H1 (cell line): ENCODE data around the gene LAMA3. TPM values are rescaled to one million over a fixed set of nuclear protein-coding genes. Genes with fewer than 3 reads are reported as not detected.

ENCODE experiments used
- CTCF ChIA-PET: fragments of 300-600 bp; sonication (Branson Sonifier 250); formaldehyde crosslinking; loops from one replicate; lab custom pipeline; 2021; ENCODE audit not compliant: partially characterized antibody; lab: Charles Lee
- POLR2A ChIA-PET: fragments of 300-600 bp; sonication (Branson Sonifier 250); formaldehyde crosslinking; loops from one replicate; lab custom pipeline; 2021; ENCODE audit warnings: inconsistent platforms; ENCODE audit not compliant: partially characterized antibody; lab: Charles Lee
- DNase-seq, 2 experiments: peaks; one replicate each; pipeline versions ENCODE4 v3.0.0 to v3.0.0-alpha.2; 2010 to 2022; ENCODE audit warnings: low spot score in 2 of 2, low read depth in 1 of 2, mixed read lengths in 1 of 2
- FAIRE-seq: peaks from 2 replicates; lab custom pipeline; 2011; peaks lifted over from hg19 to GRCh38; lab: Jason Lieb, UNC
- H2AFZ ChIP-seq: 2 replicates; pipeline ENCODE4 v1.8.1; 2012; ENCODE audit warnings: low read length, inconsistent platforms
- H2AK5ac ChIP-seq: 2 replicates; pipeline ENCODE4 v1.6.1; 2013; ENCODE audit warnings: low read depth, low read length
- H2BK120ac ChIP-seq: replicated peaks from 2 replicates; pipeline ENCODE3; 2013; ENCODE audit warnings: low read depth, low read length, inconsistent platforms
- H2BK12ac ChIP-seq: 2 replicates; pipeline ENCODE4 v1.6.1; 2013; ENCODE audit warnings: low read depth, low read length
- H2BK15ac ChIP-seq: 2 replicates; pipeline ENCODE4 v1.6.1; 2013; ENCODE audit warnings: low read length
- H2BK20ac ChIP-seq: 2 replicates; pipeline ENCODE4 v1.6.1; 2013; ENCODE audit warnings: low read length
- H2BK5ac ChIP-seq: 2 replicates; pipeline ENCODE4 v1.6.1; 2013; ENCODE audit warnings: low read depth, low read length
- H3K14ac ChIP-seq: 2 replicates; pipeline ENCODE4 v1.6.1; 2013; ENCODE audit warnings: inconsistent platforms; ENCODE audit not compliant: insufficient read length
- H3K18ac ChIP-seq: 2 replicates; pipeline ENCODE4 v1.6.1; 2013; ENCODE audit warnings: low read length; ENCODE audit errors: extremely low read depth
- H3K23ac ChIP-seq: 2 replicates; pipeline ENCODE4 v1.6.1; 2013; ENCODE audit warnings: inconsistent platforms; ENCODE audit not compliant: insufficient read length
- H3K23me2 ChIP-seq: 2 replicates; pipeline ENCODE4 v1.6.1; 2013; ENCODE audit warnings: low read depth, low read length
- H3K27ac ChIP-seq: 2 replicates; pipeline ENCODE4 v1.6.1; 2011; ENCODE audit warnings: low read depth, low read length, inconsistent platforms
- H3K27me3 ChIP-seq, 4 experiments: replicated peaks in 1 of 4; 1 replicate in 1 of 4; 2 replicates in 3 of 4; pipeline versions ENCODE4 v1.6.1 to v1.8.1; 2011 to 2013; ENCODE audit warnings: low read length in 3 of 4, mild to moderate bottlenecking in 3 of 4, inconsistent platforms in 2 of 4, mixed read lengths in 2 of 4, moderate library complexity in 1 of 4; ENCODE audit not compliant: control insufficient read depth in 3 of 4, insufficient read depth in 3 of 4; ENCODE audit errors: extremely low read depth in 1 of 4
- H3K36me3 ChIP-seq, 4 experiments: 2 replicates each; pipeline versions ENCODE4 v1.6.1 to v1.8.1; 2011 to 2013; ENCODE audit warnings: mild to moderate bottlenecking in 4 of 4, low read length in 3 of 4, moderate library complexity in 2 of 4, control low read depth in 1 of 4, inconsistent platforms in 1 of 4; ENCODE audit not compliant: insufficient read depth in 4 of 4, control insufficient read depth in 2 of 4
- H3K4ac ChIP-seq: replicated peaks from 2 replicates; pipeline ENCODE3; 2013; ENCODE audit warnings: low read length, low read depth, mixed read lengths, inconsistent platforms; ENCODE audit not compliant: insufficient read length
- H3K4me1 ChIP-seq, 4 experiments: replicated peaks in 1 of 4; 1 replicate in 1 of 4; 2 replicates in 3 of 4; pipeline versions ENCODE4 v1.6.1 to v1.8.1; 2011 to 2013; ENCODE audit warnings: low read length in 3 of 4, inconsistent platforms in 2 of 4, mixed read lengths in 1 of 4; ENCODE audit not compliant: insufficient read depth in 4 of 4, control insufficient read depth in 3 of 4
- H3K4me2 ChIP-seq, 2 experiments: 2 replicates each; pipeline versions ENCODE4 v1.6.1 to v1.8.1; 2011 to 2013; ENCODE audit warnings: low read depth in 2 of 2, low read length in 2 of 2, control low read depth in 1 of 2, inconsistent platforms in 1 of 2, mild to moderate bottlenecking in 1 of 2; ENCODE audit not compliant: insufficient read depth in 1 of 2
- H3K4me3 ChIP-seq, 4 experiments: fragments of 200-600, 300-600 bp in 1 of 4; sonication (generic), shearing (Covaris generic), sonication (Bioruptor Twin) in 1 of 4; 2 replicates each; pipeline versions ENCODE4 v1.5.1 to v1.8.1; 2011 to 2016; ENCODE audit warnings: low read length in 4 of 4, low read depth in 3 of 4, control low read depth in 2 of 4, inconsistent platforms in 2 of 4, mild to moderate bottlenecking in 2 of 4, mixed read lengths in 1 of 4, moderate library complexity in 1 of 4; ENCODE audit not compliant: insufficient read depth in 2 of 4; ENCODE audit errors: extremely low read depth in 1 of 4
- H3K56ac ChIP-seq: replicated peaks from 2 replicates; pipeline ENCODE3; 2013; ENCODE audit warnings: low read depth, mild to moderate bottlenecking, mixed read lengths, low read length, inconsistent platforms; ENCODE audit not compliant: insufficient read length
- H3K79me1 ChIP-seq: 2 replicates; pipeline ENCODE4 v1.6.1; 2013; ENCODE audit warnings: low read depth, low read length, control low read depth
- H3K79me2 ChIP-seq, 2 experiments: 2 replicates each; pipeline versions ENCODE4 v1.6.1 to v1.8.1; 2012 to 2013; ENCODE audit warnings: low read length in 2 of 2, mild to moderate bottlenecking in 2 of 2, inconsistent platforms in 1 of 2; ENCODE audit not compliant: insufficient read depth in 2 of 2, control insufficient read depth in 1 of 2
- H3K9ac ChIP-seq, 4 experiments: replicated peaks in 1 of 4; 1 replicate in 1 of 4; 2 replicates in 3 of 4; pipeline versions ENCODE4 v1.6.1 to v1.8.1; 2011 to 2013; ENCODE audit warnings: low read depth in 3 of 4, low read length in 3 of 4, control low read depth in 2 of 4, mild to moderate bottlenecking in 2 of 4, moderate library complexity in 2 of 4, inconsistent platforms in 1 of 4; ENCODE audit errors: extremely low read depth in 1 of 4
- H3K9me3 ChIP-seq, 2 experiments: 2 replicates each; pipeline versions ENCODE4 v1.6.1 to v1.8.1; 2012 to 2013; ENCODE audit warnings: mild to moderate bottlenecking in 2 of 2, moderate library complexity in 2 of 2, control low read depth in 1 of 2, inconsistent platforms in 1 of 2, low read depth in 1 of 2, low read length in 1 of 2, mixed read lengths in 1 of 2; ENCODE audit not compliant: insufficient read depth in 2 of 2
- H4K20me1 ChIP-seq, 2 experiments: replicated peaks in 1 of 2; 2 replicates each; pipeline versions ENCODE3 to v1.8.1; 2011 to 2013; ENCODE audit warnings: inconsistent platforms in 2 of 2, low read length in 2 of 2, mild to moderate bottlenecking in 1 of 2; ENCODE audit not compliant: insufficient read depth in 2 of 2, control insufficient read depth in 1 of 2
- H4K5ac ChIP-seq: 2 replicates; pipeline ENCODE4 v1.6.1; 2013; ENCODE audit warnings: low read length, low read depth, mixed read lengths, inconsistent platforms; ENCODE audit not compliant: insufficient read length
- H4K8ac ChIP-seq: 2 replicates; pipeline ENCODE4 v1.8.0; 2013; ENCODE audit warnings: mild to moderate bottlenecking, moderate library complexity, low read length, inconsistent platforms; ENCODE audit not compliant: insufficient read depth; ENCODE audit errors: extremely low read depth
- H4K91ac ChIP-seq: replicated peaks from 2 replicates; pipeline ENCODE3; 2013; ENCODE audit warnings: low read length, mixed read lengths, inconsistent platforms; ENCODE audit not compliant: insufficient read length
- JUN ChIP-seq: IDR thresholded peaks from 2 replicates; pipeline ENCODE4 v1.6.1; 2011; ENCODE audit warnings: low read depth, mild to moderate bottlenecking, improper control_type of control experiment, low read length
- RAD21 ChIP-seq, 2 experiments: IDR thresholded peaks in 1 of 2; conservative IDR thresholded peaks in 1 of 2; 2 replicates each; pipeline ENCODE4 v1.6.1; 2011; ENCODE audit warnings: low read depth in 2 of 2, low read length in 2 of 2, improper control_type of control experiment in 1 of 2, inconsistent platforms in 1 of 2, mild to moderate bottlenecking in 1 of 2, moderate library complexity in 1 of 2
- RBBP5 ChIP-seq: IDR thresholded peaks from 2 replicates; pipeline ENCODE4 v1.7.1; 2012; ENCODE audit warnings: low read depth, mild to moderate bottlenecking, inconsistent platforms, low read length, moderate library complexity, borderline replicate concordance
- SUZ12 ChIP-seq: fragments of 200-600 bp; sonication (generic); IDR thresholded peaks from 2 replicates; pipeline ENCODE4 v1.6.1; 2012; ENCODE audit warnings: mild to moderate bottlenecking, inconsistent platforms, low read length, moderate library complexity, mixed read lengths
- WGBS, 2 experiments: shearing (Covaris generic) in 1 of 2; methylation state at CpG; one replicate each; pipeline versions ENCODE4 v1.1.6 to v1.1.7; 2013 to 2015; ENCODE audit warnings: low lambda C conversion rate in 2 of 2, mixed read lengths in 2 of 2, inconsistent platforms in 1 of 2, low coverage in 1 of 2, missing lambda C conversion rate in 1 of 2; ENCODE audit not compliant: insufficient replicate concordance in 2 of 2, insufficient coverage in 1 of 2, insufficient read length in 1 of 2; ENCODE audit errors: extremely low coverage in 1 of 2, missing lambda C conversion rate in 1 of 2; 5-methylcytosine and 5-hydroxymethylcytosine counted together
- polyA plus RNA-seq, 7 experiments: library from polyadenylated mRNA; depleted of rRNA in 3 of 7; stranded (reverse) in 5 of 7; unstranded in 2 of 7; fragments of >200 nt in 5 of 7; fragments of 200-250 nt in 2 of 7; gene quantifications; 1 replicate in 5 of 7; 2 replicates in 1 of 7; 4 replicates in 1 of 7; pipeline versions ENCODE4 v1.2.1 to v1.2.3, GENCODE V29; 2011 to 2013; ENCODE audit warnings: missing spikeins in 2 of 7, mixed read lengths in 2 of 7
- total RNA-seq: library from RNA; stranded (reverse); fragmentation: NEBNext Ultra II Directional; extraction: Animal tissue kit (Norgen Biotek cat#: 25700); gene quantifications from 2 replicates; pipeline ENCODE4 v1.2.1, GENCODE V29; 2021
- TF ChIP-seq, protein P1 (sequence below), 3 experiments: IDR thresholded peaks; 1 replicate in 2 of 3; 2 replicates in 1 of 3; pipeline versions ENCODE4 v1.5.1 to v1.6.1; 2011; ENCODE audit warnings: low read length in 3 of 3, mild to moderate bottlenecking in 3 of 3, inconsistent platforms in 2 of 3, low read depth in 1 of 3, moderate library complexity in 1 of 3; ENCODE audit not compliant: insufficient read depth in 1 of 3; ENCODE audit errors: control extremely low read depth in 1 of 3

LAMA3 gene
- total and polyA plus RNA-seq, 2 of the 8 experiments (the other 6 are each of a cell fraction or from before 2014, with no cell fraction given), result 0.76 to 5.0 TPM

DNA sequence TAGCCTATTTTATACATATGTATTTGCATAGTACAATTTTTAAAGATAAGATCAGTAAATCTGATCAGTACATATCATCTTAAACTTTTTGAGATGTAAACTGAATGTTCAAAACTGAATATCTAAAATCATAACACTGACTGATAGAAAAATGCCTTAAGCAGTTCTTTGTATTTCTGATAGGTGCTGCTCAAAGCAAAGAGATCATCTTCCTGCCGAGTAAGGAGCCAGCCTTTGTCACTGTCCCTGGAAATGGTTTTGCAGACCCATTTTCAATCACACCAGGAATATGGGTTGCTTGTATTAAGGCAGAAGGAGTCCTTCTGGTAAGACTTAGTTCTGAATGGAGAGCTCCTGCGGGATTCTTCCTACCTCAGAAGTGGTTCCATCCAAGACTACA, 135.0 kb downstream of the LAMA3 start:
- no peaks in the 10 kb centered on the region for H4K20me1 ChIP-seq
- DNase-seq (no peak), FAIRE-seq (no peak)
- no peaks in the 10 kb centered on the region for H3K79me1 ChIP-seq
- no peak overlapping the region for H3K27ac ChIP-seq
- H3K23ac ChIP-seq, result no peak overlapping the region
- H4K5ac ChIP-seq, result no peak overlapping the region
- no peak overlapping the region for H2BK20ac ChIP-seq
- H4K8ac ChIP-seq, result no peak overlapping the region
- no peak overlapping the region for H4K91ac ChIP-seq
- H3K56ac ChIP-seq, result no peak overlapping the region
- H3K9me3 ChIP-seq, result no peaks in the 10 kb centered on the region
- no peak overlapping the region for H3K4me3 ChIP-seq
- TF ChIP-seq RBBP5 (no peak), JUN (no peak), SUZ12 (no peak), RAD21 (IDR thresholded peaks at IDR 0.05 in 1 of 2, conservative IDR thresholded peaks at IDR 0.05 in 1 of 2; ENCODE audit: low read depth in 2 of 2, low read length in 2 of 2) (peak; percentile 58 to 60)
- TF ChIP-seq, protein P1, sequence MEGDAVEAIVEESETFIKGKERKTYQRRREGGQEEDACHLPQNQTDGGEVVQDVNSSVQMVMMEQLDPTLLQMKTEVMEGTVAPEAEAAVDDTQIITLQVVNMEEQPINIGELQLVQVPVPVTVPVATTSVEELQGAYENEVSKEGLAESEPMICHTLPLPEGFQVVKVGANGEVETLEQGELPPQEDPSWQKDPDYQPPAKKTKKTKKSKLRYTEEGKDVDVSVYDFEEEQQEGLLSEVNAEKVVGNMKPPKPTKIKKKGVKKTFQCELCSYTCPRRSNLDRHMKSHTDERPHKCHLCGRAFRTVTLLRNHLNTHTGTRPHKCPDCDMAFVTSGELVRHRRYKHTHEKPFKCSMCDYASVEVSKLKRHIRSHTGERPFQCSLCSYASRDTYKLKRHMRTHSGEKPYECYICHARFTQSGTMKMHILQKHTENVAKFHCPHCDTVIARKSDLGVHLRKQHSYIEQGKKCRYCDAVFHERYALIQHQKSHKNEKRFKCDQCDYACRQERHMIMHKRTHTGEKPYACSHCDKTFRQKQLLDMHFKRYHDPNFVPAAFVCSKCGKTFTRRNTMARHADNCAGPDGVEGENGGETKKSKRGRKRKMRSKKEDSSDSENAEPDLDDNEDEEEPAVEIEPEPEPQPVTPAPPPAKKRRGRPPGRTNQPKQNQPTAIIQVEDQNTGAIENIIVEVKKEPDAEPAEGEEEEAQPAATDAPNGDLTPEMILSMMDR (IDR thresholded peaks at IDR 0.05; ENCODE audit: control extremely low read depth in 1 of 3, insufficient read depth in 1 of 3, low read depth in 1 of 3, low read length in 3 of 3), result peak in 2 of 3 experiments; percentile 9 to 20; a peak in 2 of 4 replicates
- WGBS, 2 experiments, result 78% methylated on average over 2 of the region's 2 CpGs; no CpG with 5 or more reads in 1 of the 2 experiments
- H3K36me3 ChIP-seq, result no peaks in the 10 kb centered on the region
- no peak overlapping the region for H3K18ac ChIP-seq
- H3K79me2 ChIP-seq, result no peaks in the 10 kb centered on the region
- no peak overlapping the region for H2BK120ac ChIP-seq
- H2AFZ ChIP-seq, result no peak overlapping the region
- no peak overlapping the region for H3K9ac ChIP-seq
- peaks cover 0 to 9% (median 6%) of the 10 kb centered on the region in 4 experiments; a peak in 3 of 7 replicates for H3K4me1 ChIP-seq
- H3K4ac ChIP-seq, result no peak overlapping the region
- no peak overlapping the region for H2BK15ac ChIP-seq
- H2BK12ac ChIP-seq, result no peak overlapping the region
- H3K4me2 ChIP-seq, result no peak overlapping the region
- no peaks in the 10 kb centered on the region for H3K23me2 ChIP-seq
- H2AK5ac ChIP-seq, result no peak overlapping the region
- no peaks in the 10 kb centered on the region for H3K27me3 ChIP-seq
- ChIA-PET CTCF (interaction anchor here (0.7 to 1.4 kb wide), 3 partner anchors 94 to 296 kb away, joined by 3 read pairs; no protein-coding TSS in a partner anchor), POLR2A (no interaction called here)
- no peak overlapping the region for H2BK5ac ChIP-seq
- H3K14ac ChIP-seq, result no peak overlapping the region
